ENCODE results near the gene KAZN.

DNA sequence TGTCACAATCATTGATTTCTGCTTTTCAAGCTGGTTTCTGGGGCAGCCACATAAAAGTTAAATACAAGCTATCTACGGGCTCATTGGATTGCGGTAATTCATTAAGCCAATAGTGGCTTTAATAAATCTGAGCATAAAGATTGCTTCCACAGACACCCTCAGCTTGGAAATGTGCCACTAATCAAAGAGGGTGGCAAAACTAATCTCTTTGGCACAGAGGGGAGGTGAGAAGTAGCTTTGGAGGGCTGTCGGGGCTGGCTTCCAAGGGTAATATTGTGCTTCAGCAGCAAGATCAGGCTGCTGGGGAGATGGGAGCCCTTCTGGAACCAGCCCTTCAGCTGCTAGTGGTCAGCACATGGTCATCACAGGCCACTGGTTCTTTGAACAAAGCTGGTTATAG is 21.2 kb upstream of the KAZN start:
- TF ChIP-seq POLR2AphosphoS5 (IDR thresholded peaks at IDR 0.05) (no peak), POLR2A (IDR thresholded peaks at IDR 0.05) (no peak)
- TF ChIP-seq, protein P1, sequence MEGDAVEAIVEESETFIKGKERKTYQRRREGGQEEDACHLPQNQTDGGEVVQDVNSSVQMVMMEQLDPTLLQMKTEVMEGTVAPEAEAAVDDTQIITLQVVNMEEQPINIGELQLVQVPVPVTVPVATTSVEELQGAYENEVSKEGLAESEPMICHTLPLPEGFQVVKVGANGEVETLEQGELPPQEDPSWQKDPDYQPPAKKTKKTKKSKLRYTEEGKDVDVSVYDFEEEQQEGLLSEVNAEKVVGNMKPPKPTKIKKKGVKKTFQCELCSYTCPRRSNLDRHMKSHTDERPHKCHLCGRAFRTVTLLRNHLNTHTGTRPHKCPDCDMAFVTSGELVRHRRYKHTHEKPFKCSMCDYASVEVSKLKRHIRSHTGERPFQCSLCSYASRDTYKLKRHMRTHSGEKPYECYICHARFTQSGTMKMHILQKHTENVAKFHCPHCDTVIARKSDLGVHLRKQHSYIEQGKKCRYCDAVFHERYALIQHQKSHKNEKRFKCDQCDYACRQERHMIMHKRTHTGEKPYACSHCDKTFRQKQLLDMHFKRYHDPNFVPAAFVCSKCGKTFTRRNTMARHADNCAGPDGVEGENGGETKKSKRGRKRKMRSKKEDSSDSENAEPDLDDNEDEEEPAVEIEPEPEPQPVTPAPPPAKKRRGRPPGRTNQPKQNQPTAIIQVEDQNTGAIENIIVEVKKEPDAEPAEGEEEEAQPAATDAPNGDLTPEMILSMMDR (IDR thresholded peaks at IDR 0.05 in 8 of 11, conservative IDR thresholded peaks at IDR 0.05 in 3 of 11) = no peak
